Measurements from ENCODE around the gene DDX47. TPM values are rescaled to one million over a fixed set of nuclear protein-coding genes. Genes with fewer than 3 reads are reported as not detected.

Gene DDX47
- total RNA-seq: 10 to 100 TPM; 44.5 to 79.2 TPM
- 10 to 100 TPM; 28.2 to 36.3 TPM for polyA plus RNA-seq
- long read RNA-seq, donor 1, transcript DDX47-202 (12 exons, 1,817 nt): major isoform, 16 of 17 reads
- long read RNA-seq, donor 1, partial matches to known transcripts: 0 of 17 reads
- long read RNA-seq, donor 1, other reads (novel, unspliced or antisense): 0 of 17 reads
- long read RNA-seq, donor 2, transcript DDX47-202 (12 exons, 1,817 nt): major isoform, 6 of 13 reads
- long read RNA-seq, donor 2, partial matches to known transcripts: 7 of 13 reads
- long read RNA-seq, donor 2, other reads (novel, unspliced or antisense): 0 of 13 reads
- long read RNA-seq, donor 3, transcript DDX47-202 (12 exons, 1,817 nt): major isoform, 10 of 12 reads
- long read RNA-seq, donor 3, partial matches to known transcripts: 0 of 12 reads
- long read RNA-seq, donor 3, other reads (novel, unspliced or antisense): 0 of 12 reads
- long read RNA-seq, donor 4, partial matches to known transcripts: 13 of 17 reads
- long read RNA-seq, donor 4, other reads (novel, unspliced or antisense): 0 of 17 reads
- long read RNA-seq, donor 5, transcript DDX47-202 (12 exons, 1,817 nt): major isoform, 31 of 60 reads
- long read RNA-seq, donor 5, partial matches to known transcripts: 26 of 60 reads
- long read RNA-seq, donor 5, other reads (novel, unspliced or antisense): 0 of 60 reads

DNA sequence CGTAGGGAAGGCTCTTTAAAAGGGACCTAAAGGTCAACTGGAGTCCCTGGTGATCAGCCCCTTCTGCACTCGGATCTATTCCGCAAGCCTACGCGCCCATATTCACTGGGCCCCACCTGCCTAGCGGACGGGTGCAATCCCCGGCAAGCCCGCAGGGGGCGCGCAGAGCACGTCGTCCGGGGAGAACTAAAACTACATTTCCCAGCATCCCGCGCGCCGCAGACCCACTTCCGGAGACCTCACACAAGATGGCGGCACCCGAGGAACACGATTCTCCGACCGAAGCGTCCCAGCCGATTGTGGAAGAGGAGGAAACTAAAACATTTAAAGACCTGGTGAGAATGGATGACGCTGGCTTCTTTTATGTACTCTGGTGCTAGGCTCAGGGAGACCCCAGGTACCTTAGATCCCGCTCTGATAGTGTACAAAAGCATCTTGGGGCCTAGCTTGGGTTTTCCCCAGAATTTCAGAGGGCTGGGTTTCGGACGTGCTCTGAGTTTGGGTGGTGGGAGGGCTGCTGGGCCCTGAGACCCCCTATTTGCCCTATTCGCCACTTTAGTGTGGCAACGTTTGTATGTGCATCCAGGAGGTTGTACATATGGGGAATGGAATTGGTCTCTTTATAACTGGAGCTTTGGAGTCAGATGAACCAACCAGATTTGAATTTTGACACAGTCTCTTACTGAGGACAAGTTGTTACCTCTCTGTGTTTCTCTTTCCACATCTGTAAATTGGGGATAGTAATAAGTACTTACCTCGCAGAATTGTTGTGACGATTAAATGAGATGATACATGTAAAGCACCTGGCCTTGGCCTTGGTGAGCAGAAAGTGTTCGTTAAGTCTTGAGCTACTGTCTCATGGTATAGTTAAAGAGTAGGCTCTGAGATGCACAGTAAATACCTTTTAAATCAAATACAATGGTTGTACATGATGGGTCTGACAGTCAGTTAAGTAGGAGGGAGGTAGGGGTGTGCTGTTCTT is at the start of gene DDX47:
Gene DDX47 (plus strand): TSS at position 227 of the 982 bp plus-strand sequence. CDS start 22 bp downstream, at position 249.
- peak within 1 kb of the TSS; percentile 97 to 99 for H3K9ac ChIP-seq (ENCODE audit: insufficient read depth in 1 of 2, low read length in 2 of 2)
- 3% methylated on average over 35 of the region's 35 CpGs for WGBS, 2 donors
- TF ChIP-seq, protein P1, sequence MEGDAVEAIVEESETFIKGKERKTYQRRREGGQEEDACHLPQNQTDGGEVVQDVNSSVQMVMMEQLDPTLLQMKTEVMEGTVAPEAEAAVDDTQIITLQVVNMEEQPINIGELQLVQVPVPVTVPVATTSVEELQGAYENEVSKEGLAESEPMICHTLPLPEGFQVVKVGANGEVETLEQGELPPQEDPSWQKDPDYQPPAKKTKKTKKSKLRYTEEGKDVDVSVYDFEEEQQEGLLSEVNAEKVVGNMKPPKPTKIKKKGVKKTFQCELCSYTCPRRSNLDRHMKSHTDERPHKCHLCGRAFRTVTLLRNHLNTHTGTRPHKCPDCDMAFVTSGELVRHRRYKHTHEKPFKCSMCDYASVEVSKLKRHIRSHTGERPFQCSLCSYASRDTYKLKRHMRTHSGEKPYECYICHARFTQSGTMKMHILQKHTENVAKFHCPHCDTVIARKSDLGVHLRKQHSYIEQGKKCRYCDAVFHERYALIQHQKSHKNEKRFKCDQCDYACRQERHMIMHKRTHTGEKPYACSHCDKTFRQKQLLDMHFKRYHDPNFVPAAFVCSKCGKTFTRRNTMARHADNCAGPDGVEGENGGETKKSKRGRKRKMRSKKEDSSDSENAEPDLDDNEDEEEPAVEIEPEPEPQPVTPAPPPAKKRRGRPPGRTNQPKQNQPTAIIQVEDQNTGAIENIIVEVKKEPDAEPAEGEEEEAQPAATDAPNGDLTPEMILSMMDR (IDR thresholded peaks at IDR 0.05; ENCODE audit: control extremely low read depth, extremely low read depth): peak; percentile 96
- peaks cover 0 to 24% (median 8%) of the 10 kb centered on the region in 5 donors for H3K4me1 ChIP-seq (ENCODE audit: control insufficient read depth in 5 of 5, insufficient read depth in 5 of 5, low read length in 5 of 5)
- ATAC-seq (ENCODE audit: insufficient read depth, low FRiP score) (peak; percentile 97), DNase-seq (peak; percentile 95)
- peaks cover 0 to 7% (median 3%) of the 10 kb centered on the region in 4 donors for H3K36me3 ChIP-seq (ENCODE audit: control insufficient read depth in 4 of 4, insufficient read depth in 4 of 4, low read length in 4 of 4)
- H3K27ac ChIP-seq (ENCODE audit: low read depth in 1 of 2, low read length in 1 of 2): peak within 1 kb of the TSS; percentile 22 to 73
- H3K4me3 ChIP-seq: peak within 1 kb of the TSS; percentile 95
- H3K27me3 ChIP-seq (ENCODE audit: control insufficient read depth in 3 of 3, insufficient read depth in 3 of 3, low read length in 2 of 3): no peaks in the 10 kb centered on the region
- H3K9me3 ChIP-seq (ENCODE audit: control insufficient read depth in 4 of 4, insufficient read depth in 3 of 4, low read length in 3 of 4): no peaks in the 10 kb centered on the region

DNA sequence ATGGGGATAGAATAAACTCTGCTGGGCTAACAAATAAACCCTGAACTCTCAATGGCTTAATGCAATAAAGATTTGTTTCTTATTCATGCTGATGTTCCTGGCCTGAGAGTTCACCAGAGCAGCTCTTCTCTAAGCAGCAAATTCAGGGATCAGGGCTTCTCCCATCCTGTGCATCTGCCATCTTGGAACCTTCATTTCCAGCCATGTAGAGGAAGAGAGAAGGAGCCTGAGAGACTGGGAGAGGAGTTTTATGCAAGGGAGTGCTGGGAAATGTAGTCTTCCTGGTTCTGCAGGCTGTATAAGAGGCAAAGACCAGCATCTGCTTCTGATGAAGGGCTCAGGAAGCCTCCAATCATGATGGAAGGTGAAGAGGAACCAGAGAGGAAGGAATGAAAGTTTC is 48.3 kb upstream of the DDX47 start:
- ATAC-seq (ENCODE audit: insufficient read depth, low FRiP score) (no peak), DNase-seq (no peak)
- no peaks in the 10 kb centered on the region for H3K36me3 ChIP-seq (ENCODE audit: control insufficient read depth in 4 of 4, insufficient read depth in 4 of 4, low read length in 4 of 4)
- TF ChIP-seq, protein P1 (IDR thresholded peaks at IDR 0.05; ENCODE audit: control extremely low read depth, extremely low read depth): no peak
- peaks cover 0 to 4% (median 2%) of the 10 kb centered on the region in 4 donors for H3K9me3 ChIP-seq (ENCODE audit: control insufficient read depth in 4 of 4, insufficient read depth in 3 of 4, low read length in 3 of 4)
- H3K27ac ChIP-seq (ENCODE audit: low read depth in 1 of 2, low read length in 1 of 2): no peak overlapping the region
- H3K9ac ChIP-seq (ENCODE audit: insufficient read depth in 1 of 2, low read length in 2 of 2): no peak overlapping the region
- H3K4me3 ChIP-seq: no peak overlapping the region
- H3K27me3 ChIP-seq (ENCODE audit: control insufficient read depth in 3 of 3, insufficient read depth in 3 of 3, low read length in 2 of 3): no peaks in the 10 kb centered on the region
- H3K4me1 ChIP-seq (ENCODE audit: control insufficient read depth in 5 of 5, insufficient read depth in 5 of 5, low read length in 5 of 5): no peaks in the 10 kb centered on the region

DNA sequence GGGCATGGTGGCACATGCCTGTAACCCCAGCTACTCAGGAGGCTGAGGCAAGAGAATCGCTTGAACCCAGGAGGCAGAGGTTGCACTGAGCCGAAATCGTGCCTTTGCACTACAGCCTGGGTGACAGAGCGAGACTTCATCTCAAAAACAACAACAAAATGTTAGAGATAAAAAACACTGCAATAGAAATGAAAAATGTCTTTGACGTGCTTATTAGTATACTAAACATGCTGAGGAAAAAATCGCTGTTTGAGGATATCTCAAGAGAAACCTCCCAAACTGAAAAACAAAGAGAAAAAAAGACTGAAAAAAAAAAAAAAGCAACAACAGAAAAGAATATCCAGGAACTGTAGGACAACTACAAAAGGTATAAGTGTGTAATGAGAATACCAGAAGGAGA is 42.9 kb upstream of the DDX47 start:
- TF ChIP-seq, protein P1 (IDR thresholded peaks at IDR 0.05; ENCODE audit: control extremely low read depth, extremely low read depth): no peak
- H3K4me3 ChIP-seq: no peak overlapping the region
- H3K36me3 ChIP-seq (ENCODE audit: control insufficient read depth in 4 of 4, insufficient read depth in 4 of 4, low read length in 4 of 4): no peaks in the 10 kb centered on the region
- H3K27me3 ChIP-seq (ENCODE audit: control insufficient read depth in 3 of 3, insufficient read depth in 3 of 3, low read length in 2 of 3): no peaks in the 10 kb centered on the region
- ATAC-seq (ENCODE audit: insufficient read depth, low FRiP score) (no peak), DNase-seq (no peak)
- H3K27ac ChIP-seq (ENCODE audit: low read depth in 1 of 2, low read length in 1 of 2): no peak overlapping the region
- H3K4me1 ChIP-seq (ENCODE audit: control insufficient read depth in 5 of 5, insufficient read depth in 5 of 5, low read length in 5 of 5): no peaks in the 10 kb centered on the region
- WGBS, 2 donors: 96 to 98% methylated on average over 6 of the region's 6 CpGs
- peaks cover 0 to 4% (median 2%) of the 10 kb centered on the region in 4 donors for H3K9me3 ChIP-seq (ENCODE audit: control insufficient read depth in 4 of 4, insufficient read depth in 3 of 4, low read length in 3 of 4)
- H3K9ac ChIP-seq (ENCODE audit: insufficient read depth in 1 of 2, low read length in 2 of 2): no peak overlapping the region
